ENCODE measurements around the gene GNPAT. TPM values are rescaled to one million over a fixed set of nuclear protein-coding genes. Genes with fewer than 3 reads are reported as not detected.

GNPAT gene
- total and polyA plus RNA-seq, 3 experiments from 2014 or later, result 33.2 to 51.8 (median 49.2) TPM

Other genes starting within 250 kb of the GNPAT start
- 10 to 100 TPM; 12.1 to 14.8 TPM for gene FAM89A, start 201.0 kb upstream of the GNPAT start, total RNA-seq
- 10.5 TPM for gene FAM89A, start 201.0 kb upstream of the GNPAT start, polyA plus RNA-seq
- gene TRIM67, start 79.2 kb upstream of the GNPAT start, total RNA-seq, result not detected
- gene TRIM67, start 79.2 kb upstream of the GNPAT start, polyA plus RNA-seq, result not detected
- gene EXOC8, start 96.6 kb downstream of the GNPAT start, total RNA-seq, result 10 to 100 TPM; 16.8 to 16.9 TPM
- 3.0 TPM for gene EXOC8, start 96.6 kb downstream of the GNPAT start, polyA plus RNA-seq
- gene SPRTN, start 97.1 kb downstream of the GNPAT start, total RNA-seq, result 10 to 100 TPM; 10.7 to 12.7 TPM
- gene SPRTN, start 97.1 kb downstream of the GNPAT start, polyA plus RNA-seq, result 16.6 TPM
- 10 to 100 TPM; 21.0 to 24.2 TPM for gene EGLN1, start 181.1 kb downstream of the GNPAT start, total RNA-seq
- gene EGLN1, start 181.1 kb downstream of the GNPAT start, polyA plus RNA-seq, result 30.9 TPM

Data from CD8-positive, alpha-beta memory T cell (primary cell).